ENCODE results near the gene HPS3.

The HPS3 gene

GRCh38 chr3:149129326-149130205, at the start of gene HPS3:
Gene HPS3, plus strand, starts transcription at chr3:149129638. Its CDS starts 86 bp downstream, at chr3:149129724.
- no peak for TF ChIP-seq CTCF (IDR thresholded peaks at IDR 0.05; ENCODE audit: extremely low read depth, insufficient read depth, missing control alignments)
- peak; percentile 94 for DNase-seq (ENCODE audit: low spot score)
- in situ Hi-C loops (cut with MboI; ENCODE audit: low pct_unique_long_range_greater_than_20kb, low sequenced_read_pairs, unreplicated experiment) = loop anchor here (5.0 kb wide), 1 partner anchor 133 kb away; no protein-coding TSS in a partner anchor

DNA sequence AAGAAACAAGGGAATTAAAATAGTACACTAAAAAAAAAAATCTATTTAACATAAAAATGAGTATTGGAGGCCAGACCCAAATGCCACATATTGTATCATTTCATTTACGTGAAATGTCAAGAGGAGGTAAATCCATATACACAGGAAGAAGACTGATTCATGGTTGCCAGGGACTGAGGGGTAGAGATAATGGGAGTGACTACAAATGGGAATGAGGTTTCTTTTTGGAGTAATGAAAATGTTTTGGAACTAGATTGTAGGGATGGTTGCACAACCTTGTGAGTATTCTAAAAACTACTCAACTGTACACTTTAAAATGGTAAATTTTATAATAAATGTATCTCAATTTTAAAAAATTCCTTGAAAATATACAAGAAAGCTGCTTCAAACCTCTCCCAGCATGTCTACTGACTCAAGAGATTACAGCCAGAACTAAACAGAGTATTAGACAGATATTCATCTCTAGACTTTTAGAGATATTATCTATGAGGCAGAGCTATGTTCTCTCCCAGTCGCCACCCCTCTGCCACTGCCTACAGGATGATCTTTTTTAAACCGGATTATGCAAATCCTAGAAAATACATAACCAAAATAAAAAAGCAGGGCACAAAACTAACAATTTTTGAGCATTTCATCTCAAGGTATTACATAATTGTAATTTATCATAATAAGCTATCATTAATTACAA, 49.3 kb upstream of the HPS3 start:
- in situ Hi-C loops (cut with MboI; ENCODE audit: low pct_unique_long_range_greater_than_20kb, low sequenced_read_pairs, unreplicated experiment) = no loop called here
- no peak for TF ChIP-seq CTCF (IDR thresholded peaks at IDR 0.05; ENCODE audit: extremely low read depth, insufficient read depth, missing control alignments)

GRCh38 chr3:149080699-149081091, 48.7 kb upstream of the HPS3 start:
- TF ChIP-seq CTCF (IDR thresholded peaks at IDR 0.05; ENCODE audit: extremely low read depth, insufficient read depth, missing control alignments) = no peak
- DNase-seq (ENCODE audit: low spot score) = no peak
- in situ Hi-C loops (cut with MboI; ENCODE audit: low pct_unique_long_range_greater_than_20kb, low sequenced_read_pairs, unreplicated experiment) = no loop called here

More for the DNA sequence above, 49.3 kb upstream of the HPS3 start:
- DNase-seq (ENCODE audit: low spot score) = no peak

DNA sequence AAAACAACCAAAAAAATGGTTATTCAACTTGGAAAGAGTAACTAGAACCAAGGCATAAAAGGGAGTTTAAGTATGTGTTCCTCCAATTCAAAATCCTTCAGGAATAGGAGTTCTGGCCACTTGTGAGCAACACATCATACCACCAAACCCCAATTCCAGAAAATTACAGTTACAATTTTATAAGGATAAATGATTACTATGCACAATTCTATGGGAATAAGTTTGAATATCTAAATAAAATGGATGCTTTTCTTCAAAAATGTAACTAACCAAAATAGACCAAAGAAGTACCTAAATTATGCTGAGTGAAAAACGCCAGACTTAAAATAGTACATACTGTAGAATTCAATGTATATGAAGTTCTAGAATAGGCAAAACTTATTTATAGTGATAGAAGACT, 47.7 kb upstream of the HPS3 start:
- no peak for TF ChIP-seq CTCF (IDR thresholded peaks at IDR 0.05; ENCODE audit: extremely low read depth, insufficient read depth, missing control alignments)
- DNase-seq (ENCODE audit: low spot score) = no peak
- in situ Hi-C loops (cut with MboI; ENCODE audit: low pct_unique_long_range_greater_than_20kb, low sequenced_read_pairs, unreplicated experiment) = no loop called here

DNA sequence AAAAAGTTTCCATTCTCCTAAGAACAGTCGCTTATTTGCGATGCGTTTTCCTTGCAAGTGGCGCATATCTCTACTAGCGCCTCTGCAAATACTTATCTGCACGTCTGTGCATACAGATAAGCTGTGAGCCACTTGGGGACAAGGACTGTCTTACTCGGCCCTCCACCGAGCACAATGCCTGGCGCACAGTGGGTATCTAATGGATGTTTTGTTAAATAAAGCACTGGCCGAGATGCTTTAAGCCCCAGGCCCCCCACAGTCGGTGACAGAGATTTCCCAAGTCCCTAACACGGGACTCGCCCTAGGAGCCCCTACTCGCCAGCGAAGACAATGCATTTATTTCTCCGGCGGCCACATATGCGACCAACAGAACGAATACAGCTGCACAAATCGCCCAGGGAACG, 43.6 kb upstream of the HPS3 start:
- in situ Hi-C loops (cut with MboI; ENCODE audit: low pct_unique_long_range_greater_than_20kb, low sequenced_read_pairs, unreplicated experiment) = no loop called here
- peak; percentile 39 for DNase-seq (ENCODE audit: low spot score)
- TF ChIP-seq CTCF (IDR thresholded peaks at IDR 0.05; ENCODE audit: extremely low read depth, insufficient read depth, missing control alignments) = no peak

DNA sequence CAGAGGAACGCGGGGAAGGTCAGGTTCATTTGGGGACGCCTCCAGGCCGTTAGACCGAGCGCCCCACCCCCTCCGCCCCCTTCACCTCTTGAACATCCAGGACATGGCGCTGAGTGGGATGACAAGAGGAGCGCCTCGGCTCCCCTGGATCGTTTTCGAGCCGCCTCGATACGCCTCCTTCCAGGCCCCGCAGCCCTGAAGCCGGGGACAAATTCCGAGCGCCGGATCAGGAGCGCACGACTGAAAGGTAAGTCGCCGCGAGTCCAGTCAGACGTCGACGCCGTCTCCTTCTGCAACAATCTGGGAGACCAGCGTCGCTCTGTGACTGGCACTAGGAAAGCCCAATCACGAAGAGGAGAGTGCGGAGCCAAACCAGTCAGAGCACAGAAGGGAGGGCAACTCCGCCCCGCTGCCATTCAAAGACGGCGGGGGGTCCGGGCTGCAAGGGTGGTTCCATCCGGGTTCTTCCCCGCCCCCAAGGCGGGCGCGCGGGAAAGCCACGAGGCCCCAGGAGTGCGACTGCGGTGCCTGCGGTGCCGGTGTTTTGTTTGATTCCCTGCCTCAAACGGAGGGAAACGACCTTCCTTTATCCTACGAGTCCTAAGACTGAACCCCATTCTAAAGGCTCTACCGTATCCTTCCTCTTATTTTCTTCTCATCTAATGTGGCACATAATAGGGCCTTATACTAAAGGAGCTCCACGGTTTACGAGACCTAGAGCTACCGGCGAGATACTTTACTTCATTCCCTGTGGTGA, 43.0 kb upstream of the HPS3 start, which contains the start of gene HLTF:
TSS of gene HLTF (minus strand) at position 302 of the 757 bp plus-strand sequence. CDS start at position 105, 197 bp downstream.
- no peak for TF ChIP-seq CTCF (IDR thresholded peaks at IDR 0.05; ENCODE audit: extremely low read depth, insufficient read depth, missing control alignments)
- DNase-seq (ENCODE audit: low spot score) = peak; percentile 92
- in situ Hi-C loops (cut with MboI; ENCODE audit: low pct_unique_long_range_greater_than_20kb, low sequenced_read_pairs, unreplicated experiment) = no loop called here

Measured in GM13977 (cell line).